GM12874 (cell line): Measurements from ENCODE around the gene UNC5C.

Experiments
- CTCF ChIP-seq: IDR thresholded peaks from 2 replicates; pipeline ENCODE4 v1.5.1; 2011; ENCODE audit warnings: low read depth, mild to moderate bottlenecking, control low read depth, low read length, moderate library complexity; ENCODE audit not compliant: insufficient read depth

Gene UNC5C

GRCh38 chr4:95250544-95251137 lies 298.1 kb downstream of the UNC5C start:
- TF ChIP-seq CTCF: no peak

- no peak for TF ChIP-seq CTCF
Measured at GRCh38 chr4:95249426-95250021, 299.2 kb downstream of the UNC5C start.

DNA sequence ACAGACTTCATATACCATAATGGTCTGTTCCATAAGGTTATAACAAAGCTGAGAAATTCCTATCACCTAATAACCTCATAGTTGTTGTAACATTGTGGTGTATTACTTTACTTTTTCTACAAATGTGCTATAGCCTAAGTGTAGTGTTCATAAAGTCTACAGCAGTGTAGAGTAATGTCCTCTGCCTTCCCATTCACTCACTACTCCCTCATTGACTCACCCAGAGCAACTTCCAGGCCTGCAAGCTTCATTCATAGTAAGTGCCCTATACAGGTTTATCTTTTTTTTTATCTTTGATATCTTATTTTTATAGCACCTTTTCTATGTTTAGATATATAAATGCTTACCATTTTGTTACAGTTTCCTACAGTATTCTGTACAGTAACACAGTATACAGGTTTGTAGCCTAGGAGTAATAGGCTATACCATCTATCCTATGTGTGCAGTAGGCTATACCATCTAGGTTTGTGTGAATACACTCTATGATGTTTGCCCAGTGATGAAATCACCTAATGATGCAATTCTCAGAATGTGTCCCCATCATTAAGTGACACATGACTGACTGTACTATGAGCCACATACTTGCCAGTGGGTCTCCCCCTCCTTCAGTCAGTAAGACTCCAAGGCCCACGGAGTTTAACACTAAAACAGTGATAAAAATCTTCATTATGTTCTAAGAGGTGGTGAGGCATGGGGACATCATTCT lies 299.9 kb downstream of the UNC5C start:
- no peak for TF ChIP-seq CTCF

GRCh38 chr4:95243892-95244291 lies 304.9 kb downstream of the UNC5C start:
- no peak for TF ChIP-seq CTCF

DNA sequence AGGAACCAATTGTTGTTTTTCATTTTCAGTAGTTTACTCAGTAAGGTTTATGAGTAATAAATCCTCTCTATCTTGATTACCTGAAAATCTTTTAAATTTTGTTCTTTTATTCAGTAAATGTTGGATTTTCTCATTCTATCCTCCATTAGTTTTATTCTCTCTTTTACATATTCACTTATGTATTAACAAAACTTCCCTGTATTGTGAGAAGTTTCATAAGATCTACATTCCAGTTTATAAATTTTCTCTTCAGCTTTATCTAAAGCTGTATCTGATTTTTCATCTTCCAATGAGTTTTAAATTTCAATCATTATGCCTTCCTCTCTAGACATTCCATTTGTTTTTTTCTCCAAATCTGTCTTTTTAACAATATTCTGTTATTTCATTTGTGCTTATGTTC lies 310.2 kb downstream of the UNC5C start:
- no peak for TF ChIP-seq CTCF

DNA sequence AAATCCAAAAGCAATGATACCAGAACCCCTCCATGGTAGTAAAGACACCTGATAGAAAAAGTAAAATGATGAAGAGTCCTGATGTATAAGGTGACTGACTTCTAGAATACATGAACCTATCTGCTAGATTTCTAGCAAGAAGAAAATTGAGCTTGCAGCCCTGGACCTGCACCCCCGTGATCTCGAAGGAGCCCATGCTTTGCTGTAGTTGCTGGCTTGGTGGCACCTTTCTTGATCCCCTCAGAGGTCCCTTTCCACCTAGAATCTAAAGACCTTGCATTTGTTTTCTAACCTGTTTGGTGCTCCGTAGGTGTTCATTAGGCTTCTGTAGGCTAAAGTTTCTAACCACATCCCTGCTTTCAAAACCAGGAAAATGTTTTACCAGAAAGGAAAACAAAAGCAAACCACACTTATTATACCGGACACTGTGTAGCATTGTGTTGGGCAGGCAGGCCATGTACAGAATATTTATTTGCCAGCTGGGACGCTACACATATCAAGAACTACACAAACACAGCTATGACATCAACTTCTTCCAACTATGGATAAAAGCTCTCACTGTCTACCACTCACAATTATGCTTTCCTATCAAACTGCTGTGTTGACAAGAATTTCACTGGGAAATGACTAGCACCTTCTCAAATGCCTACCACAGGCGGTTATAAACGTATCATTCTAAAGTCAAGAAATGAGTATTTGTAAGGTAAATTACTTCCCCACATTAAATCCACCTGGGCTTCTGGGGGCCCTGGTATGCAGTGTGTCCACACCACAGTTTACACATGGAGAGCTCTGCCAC lies 316.2 kb downstream of the UNC5C start:
- TF ChIP-seq CTCF: no peak

DNA sequence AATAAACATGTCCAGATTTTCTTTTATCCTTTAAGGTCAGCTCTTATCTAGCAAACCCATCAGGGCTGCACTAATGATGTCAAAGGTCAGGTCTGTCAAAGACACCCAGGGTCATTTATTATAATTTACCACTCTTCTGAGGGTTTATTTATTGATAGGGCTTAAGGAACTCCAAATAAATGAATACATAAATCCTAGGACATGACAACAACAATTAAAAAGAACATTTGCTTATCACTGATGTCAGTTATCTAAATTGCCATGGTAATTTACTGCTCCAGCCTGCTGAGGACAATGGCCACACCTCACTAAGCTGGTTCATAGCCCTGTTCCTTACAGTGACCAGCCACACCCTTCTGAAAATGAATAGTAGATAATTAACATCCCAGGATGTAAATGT lies 317.1 kb downstream of the UNC5C start:
- no peak for TF ChIP-seq CTCF
